A549 treated with DMSO at 1 μM for 4 hours (cell line): Measurements from ENCODE around the gene LARP4B. TPM values are rescaled to one million over a fixed set of nuclear protein-coding genes. Genes with fewer than 3 reads are reported as not detected.

Experiments
- total RNA-seq: library from RNA; stranded (reverse); fragments of 200-300 nt; extraction: Qiagen RNA extraction; gene quantifications from 5 replicates; pipeline ENCODE4 v1.2.3, GENCODE V29; 2022; ENCODE audit warnings: low read depth

LARP4B gene
- 34.0 to 46.6 TPM (median 40.4 TPM) in 5 replicates for total RNA-seq

GRCh38 chr10:931326-932318, at the start of gene LARP4B:
LARP4B (minus strand) TSS chr10:931705; CDS start chr10:885721, 45,984 bp downstream.

Other genes starting within 250 kb of the LARP4B start
- gene DIP2C, start 242.0 kb downstream of the LARP4B start, total RNA-seq: 6.4 to 9.2 TPM (median 8.2 TPM) in 5 replicates
- 99.2 to 114 TPM (median 109 TPM) in 5 replicates for gene GTPBP4, start 56.7 kb upstream of the LARP4B start, total RNA-seq
- 0.06 to 0.17 TPM in 2 of 5 replicates, not detected in the others for gene IDI2, start 94.2 kb upstream of the LARP4B start, total RNA-seq
- 27.4 to 37.0 TPM (median 28.0 TPM) in 5 replicates for gene IDI1, start 117.4 kb upstream of the LARP4B start, total RNA-seq
- 7.7 to 9.0 TPM (median 7.9 TPM) in 5 replicates for gene WDR37, start 124.7 kb upstream of the LARP4B start, total RNA-seq